ENCODE results near the gene TRAPPC4. TPM values are rescaled to one million over a fixed set of nuclear protein-coding genes. Genes with fewer than 3 reads are reported as not detected.
"Not testable (repeated sequence)": the region's sequence is repeated elsewhere in the genome, so short reads cannot be mapped to it uniquely, and the experiment has no call there.

Gene TRAPPC4
- total and polyA plus RNA-seq, 4 donors: 43.0 to 71.4 (median 54.5) TPM

GRCh38 chr11:119031912-119032280 lies 13.3 kb downstream of the TRAPPC4 start:
- H3K27ac ChIP-seq (ENCODE audit: low read depth in 1 of 2, low read length in 1 of 2): no peak overlapping the region
- no peak for ATAC-seq (ENCODE audit: insufficient read depth, low FRiP score)
- no peak overlapping the region for H3K4me3 ChIP-seq
- H3K36me3 ChIP-seq (ENCODE audit: control insufficient read depth in 4 of 4, insufficient read depth in 4 of 4, low read length in 4 of 4): peaks cover 0 to 2% (median under 1%) of the 10 kb centered on the region in 4 donors
- peaks cover 0 to 15% (median 6%) of the 10 kb centered on the region in 5 donors for H3K4me1 ChIP-seq (ENCODE audit: control insufficient read depth in 5 of 5, insufficient read depth in 5 of 5, low read length in 5 of 5)
- no peaks in the 10 kb centered on the region for H3K9me3 ChIP-seq (ENCODE audit: control insufficient read depth in 4 of 4, insufficient read depth in 3 of 4, low read length in 3 of 4)
- no peak overlapping the region for H3K9ac ChIP-seq (ENCODE audit: insufficient read depth in 1 of 2, low read length in 2 of 2)
- no peak for TF ChIP-seq CTCF (IDR thresholded peaks at IDR 0.05; ENCODE audit: control extremely low read depth, extremely low read depth)
- H3K27me3 ChIP-seq (ENCODE audit: control insufficient read depth in 3 of 3, insufficient read depth in 3 of 3, low read length in 2 of 3): no peaks in the 10 kb centered on the region
- WGBS, 2 donors: 76 to 89% methylated on average over 9 of the region's 9 CpGs
- no peak for DNase-seq

- not testable (repeated sequence) for DNase-seq; ATAC-seq (ENCODE audit: insufficient read depth, low FRiP score); H3K9ac ChIP-seq (ENCODE audit: insufficient read depth in 1 of 2, low read length in 2 of 2); H3K4me3 ChIP-seq; H3K9me3 ChIP-seq (ENCODE audit: control insufficient read depth in 4 of 4, insufficient read depth in 3 of 4, low read length in 3 of 4); H3K36me3 ChIP-seq (ENCODE audit: control insufficient read depth in 4 of 4, insufficient read depth in 4 of 4, low read length in 4 of 4); H3K27me3 ChIP-seq (ENCODE audit: control insufficient read depth in 3 of 3, insufficient read depth in 3 of 3, low read length in 2 of 3); H3K27ac ChIP-seq (ENCODE audit: low read depth in 1 of 2, low read length in 1 of 2)
- WGBS, 2 donors: 88 to 93% methylated on average over 10 of the region's 10 CpGs
- H3K4me1 ChIP-seq (ENCODE audit: control insufficient read depth in 5 of 5, insufficient read depth in 5 of 5, low read length in 5 of 5): peaks cover 0 to 15% (median 6%) of the 10 kb centered on the region in 5 donors
Measured at GRCh38 chr11:119033421-119033820, 14.9 kb downstream of the TRAPPC4 start.

GRCh38 chr11:119034813-119035212 lies 16.2 kb downstream of the TRAPPC4 start:
- DNase-seq: no peak
- H3K27me3 ChIP-seq (ENCODE audit: control insufficient read depth in 3 of 3, insufficient read depth in 3 of 3, low read length in 2 of 3): no peaks in the 10 kb centered on the region
- no peak overlapping the region for H3K4me3 ChIP-seq
- H3K9ac ChIP-seq (ENCODE audit: insufficient read depth in 1 of 2, low read length in 2 of 2): no peak overlapping the region
- ATAC-seq (ENCODE audit: insufficient read depth, low FRiP score): no peak
- H3K27ac ChIP-seq (ENCODE audit: low read depth in 1 of 2, low read length in 1 of 2): no peak overlapping the region
- WGBS, 2 donors: 90 to 91% methylated on average over 3 of the region's 3 CpGs
- no peak for TF ChIP-seq CTCF (IDR thresholded peaks at IDR 0.05; ENCODE audit: control extremely low read depth, extremely low read depth)
- H3K4me1 ChIP-seq (ENCODE audit: control insufficient read depth in 5 of 5, insufficient read depth in 5 of 5, low read length in 5 of 5): peaks cover 0 to 4% (median 0%) of the 10 kb centered on the region in 5 donors
- H3K36me3 ChIP-seq (ENCODE audit: control insufficient read depth in 4 of 4, insufficient read depth in 4 of 4, low read length in 4 of 4): no peaks in the 10 kb centered on the region
- H3K9me3 ChIP-seq (ENCODE audit: control insufficient read depth in 4 of 4, insufficient read depth in 3 of 4, low read length in 3 of 4): no peaks in the 10 kb centered on the region

- no peaks in the 10 kb centered on the region for H3K4me1 ChIP-seq (ENCODE audit: control insufficient read depth in 5 of 5, insufficient read depth in 5 of 5, low read length in 5 of 5)
- H3K9ac ChIP-seq (ENCODE audit: insufficient read depth in 1 of 2, low read length in 2 of 2): no peak overlapping the region
- 88% methylated on average over 5 of the region's 5 CpGs for WGBS, 2 donors
- no peak overlapping the region for H3K27ac ChIP-seq (ENCODE audit: low read depth in 1 of 2, low read length in 1 of 2)
- ATAC-seq (ENCODE audit: insufficient read depth, low FRiP score) (no peak), DNase-seq (no peak)
- no peaks in the 10 kb centered on the region for H3K9me3 ChIP-seq (ENCODE audit: control insufficient read depth in 4 of 4, insufficient read depth in 3 of 4, low read length in 3 of 4)
- no peak for TF ChIP-seq CTCF (IDR thresholded peaks at IDR 0.05; ENCODE audit: control extremely low read depth, extremely low read depth)
- no peaks in the 10 kb centered on the region for H3K27me3 ChIP-seq (ENCODE audit: control insufficient read depth in 3 of 3, insufficient read depth in 3 of 3, low read length in 2 of 3)
- no peaks in the 10 kb centered on the region for H3K36me3 ChIP-seq (ENCODE audit: control insufficient read depth in 4 of 4, insufficient read depth in 4 of 4, low read length in 4 of 4)
- no peak overlapping the region for H3K4me3 ChIP-seq
Measured at GRCh38 chr11:119038884-119039283, 20.3 kb downstream of the TRAPPC4 start.

- not testable (repeated sequence) for H3K4me1 ChIP-seq (ENCODE audit: control insufficient read depth in 5 of 5, insufficient read depth in 5 of 5, low read length in 5 of 5); H3K27ac ChIP-seq (ENCODE audit: low read depth in 1 of 2, low read length in 1 of 2); H3K4me3 ChIP-seq; H3K27me3 ChIP-seq (ENCODE audit: control insufficient read depth in 3 of 3, insufficient read depth in 3 of 3, low read length in 2 of 3); H3K9me3 ChIP-seq (ENCODE audit: control insufficient read depth in 4 of 4, insufficient read depth in 3 of 4, low read length in 3 of 4); H3K36me3 ChIP-seq (ENCODE audit: control insufficient read depth in 4 of 4, insufficient read depth in 4 of 4, low read length in 4 of 4); DNase-seq; ATAC-seq (ENCODE audit: insufficient read depth, low FRiP score); H3K9ac ChIP-seq (ENCODE audit: insufficient read depth in 1 of 2, low read length in 2 of 2)
- 18 to 32% methylated on average over 7 to 11 of the region's 11 CpGs for WGBS, 2 donors
Measured at GRCh38 chr11:119039471-119039870, 20.9 kb downstream of the TRAPPC4 start.
